GM18499 (cell line): ENCODE measurements around the gene S100A1.
"Not testable (repeated sequence)": the region's sequence is repeated elsewhere in the genome, so short reads cannot be mapped to it uniquely, and the experiment has no call there.

Experiments used
- ATAC-seq: cut with Tn5 transposase; IDR thresholded peaks from one replicate; pipeline ENCODE4 v1.9.1; 2021; ENCODE audit warnings: moderate number of reproducible peaks; ENCODE audit not compliant: insufficient read depth, unreplicated experiment

Gene S100A1

DNA sequence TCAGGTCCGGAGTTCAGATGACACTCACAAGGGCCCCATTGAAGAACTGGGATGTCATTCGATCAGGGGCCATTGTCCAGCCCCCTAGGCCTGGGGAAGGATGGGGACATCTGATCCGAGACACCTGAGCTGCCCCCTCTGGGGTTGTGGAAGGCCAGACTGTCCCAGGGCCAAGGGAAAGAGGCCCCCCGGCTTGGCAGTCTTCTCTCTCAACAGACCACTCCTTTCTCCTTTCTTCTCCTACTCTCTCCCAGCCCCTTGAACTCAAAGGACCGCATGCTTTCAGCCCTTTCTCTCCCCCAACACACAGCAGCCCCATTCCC, 1.1 kb downstream of the S100A1 start:
- ATAC-seq, result no peak

DNA sequence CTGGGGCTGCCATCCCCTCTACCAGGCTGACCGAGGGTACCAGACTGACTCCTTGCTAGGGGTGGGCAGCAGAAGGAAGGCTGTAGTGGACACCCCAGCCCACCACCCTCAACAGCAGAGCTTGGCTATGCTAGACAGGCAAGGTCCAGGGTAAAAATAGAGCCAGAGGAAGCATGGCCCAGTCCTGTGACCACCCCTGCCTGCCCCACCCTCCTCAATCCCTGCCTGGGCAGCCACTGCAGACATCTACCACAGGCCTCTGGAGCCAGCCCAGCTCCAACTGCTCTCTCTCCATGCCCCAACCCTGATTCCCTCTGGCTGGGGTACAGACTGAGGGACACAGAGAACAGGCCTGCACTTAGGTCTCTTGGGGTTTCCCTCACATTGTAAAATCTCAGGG, 1.7 kb downstream of the S100A1 start:
- ATAC-seq, result no peak

DNA sequence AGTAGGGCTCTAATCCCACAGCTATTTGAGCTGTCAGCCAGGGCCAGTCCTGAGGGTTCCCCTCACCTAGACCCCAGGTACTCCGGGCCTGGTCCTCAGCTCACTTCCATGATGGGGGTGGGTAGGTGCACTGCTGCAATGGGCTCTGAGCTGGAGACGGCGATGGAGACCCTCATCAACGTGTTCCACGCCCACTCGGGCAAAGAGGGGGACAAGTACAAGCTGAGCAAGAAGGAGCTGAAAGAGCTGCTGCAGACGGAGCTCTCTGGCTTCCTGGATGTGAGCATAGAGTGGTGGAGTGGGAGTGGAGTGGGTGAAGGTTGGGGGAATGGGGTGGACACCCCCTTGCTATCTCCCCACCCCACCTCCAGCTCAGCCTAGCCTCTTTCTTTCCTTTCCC, 2.1 kb downstream of the S100A1 start:
- ATAC-seq, result no peak

DNA sequence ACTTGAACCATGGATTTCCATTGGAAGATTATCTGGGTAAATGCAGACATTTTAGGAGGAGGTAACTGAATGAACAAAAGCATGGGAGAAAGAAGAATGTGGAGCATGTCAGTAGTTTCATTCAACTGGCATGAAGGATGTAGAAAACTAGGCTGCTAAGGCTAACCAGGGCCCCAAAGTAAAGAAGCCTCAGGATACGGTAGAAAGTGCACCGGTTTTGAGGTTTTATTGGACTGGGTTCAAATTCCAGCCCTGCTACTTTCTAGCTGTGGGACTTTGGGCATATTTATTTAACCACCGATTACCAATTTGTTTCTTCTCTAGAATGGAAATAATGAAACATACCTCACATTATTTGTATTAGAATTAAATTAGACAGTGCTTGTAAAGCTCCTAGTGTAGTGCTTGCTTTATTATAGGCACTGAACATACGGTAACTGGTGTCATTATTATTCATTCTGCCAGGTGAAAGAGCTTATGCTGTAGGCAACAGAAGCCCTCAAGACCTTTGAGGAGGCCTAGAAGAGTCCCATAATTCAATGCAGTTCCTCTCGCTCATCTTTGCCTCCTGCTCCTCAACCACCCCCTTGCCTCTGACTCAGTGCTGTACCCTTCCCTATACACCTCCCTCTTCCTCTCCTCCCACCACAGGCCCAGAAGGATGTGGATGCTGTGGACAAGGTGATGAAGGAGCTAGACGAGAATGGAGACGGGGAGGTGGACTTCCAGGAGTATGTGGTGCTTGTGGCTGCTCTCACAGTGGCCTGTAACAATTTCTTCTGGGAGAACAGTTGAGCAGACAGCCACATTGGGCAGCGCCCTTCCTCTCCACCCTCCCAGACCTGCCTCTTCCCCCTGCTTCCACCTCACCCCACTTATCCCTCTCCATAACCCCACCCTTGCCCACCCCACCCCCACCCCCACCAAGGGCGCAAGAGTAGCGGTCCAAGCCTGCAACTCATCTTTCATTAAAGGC, 3.1 kb downstream of the S100A1 start:
- no peak for ATAC-seq

DNA sequence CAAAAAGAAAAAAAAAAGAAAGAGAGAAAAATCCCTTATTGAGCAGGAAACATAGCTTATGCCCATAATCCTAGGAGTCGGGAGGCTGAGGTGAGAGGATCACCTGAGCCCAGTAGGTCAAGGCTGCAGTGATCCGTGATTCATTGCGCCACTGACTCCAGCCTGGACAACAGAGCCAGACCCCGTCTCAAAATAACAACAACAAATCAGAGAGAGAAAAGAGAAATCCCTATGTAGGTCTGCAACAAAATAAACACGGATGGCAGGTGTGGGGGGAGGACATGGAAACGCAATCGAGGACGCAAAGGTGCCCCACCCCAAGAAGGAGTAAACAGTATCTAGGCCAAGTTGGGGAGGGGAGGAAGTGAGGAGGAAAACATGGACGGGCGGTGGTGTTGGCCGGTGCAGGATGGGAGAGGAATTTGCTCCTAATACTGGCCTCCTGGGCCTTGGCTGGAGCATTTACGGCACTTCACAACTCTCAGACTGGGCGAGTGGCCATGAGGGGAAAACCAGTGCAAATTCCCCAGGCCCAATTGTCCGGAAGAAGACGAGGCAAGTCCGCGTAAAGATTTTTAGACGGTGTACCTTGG, 5.0 kb downstream of the S100A1 start:
- no peak for ATAC-seq

DNA sequence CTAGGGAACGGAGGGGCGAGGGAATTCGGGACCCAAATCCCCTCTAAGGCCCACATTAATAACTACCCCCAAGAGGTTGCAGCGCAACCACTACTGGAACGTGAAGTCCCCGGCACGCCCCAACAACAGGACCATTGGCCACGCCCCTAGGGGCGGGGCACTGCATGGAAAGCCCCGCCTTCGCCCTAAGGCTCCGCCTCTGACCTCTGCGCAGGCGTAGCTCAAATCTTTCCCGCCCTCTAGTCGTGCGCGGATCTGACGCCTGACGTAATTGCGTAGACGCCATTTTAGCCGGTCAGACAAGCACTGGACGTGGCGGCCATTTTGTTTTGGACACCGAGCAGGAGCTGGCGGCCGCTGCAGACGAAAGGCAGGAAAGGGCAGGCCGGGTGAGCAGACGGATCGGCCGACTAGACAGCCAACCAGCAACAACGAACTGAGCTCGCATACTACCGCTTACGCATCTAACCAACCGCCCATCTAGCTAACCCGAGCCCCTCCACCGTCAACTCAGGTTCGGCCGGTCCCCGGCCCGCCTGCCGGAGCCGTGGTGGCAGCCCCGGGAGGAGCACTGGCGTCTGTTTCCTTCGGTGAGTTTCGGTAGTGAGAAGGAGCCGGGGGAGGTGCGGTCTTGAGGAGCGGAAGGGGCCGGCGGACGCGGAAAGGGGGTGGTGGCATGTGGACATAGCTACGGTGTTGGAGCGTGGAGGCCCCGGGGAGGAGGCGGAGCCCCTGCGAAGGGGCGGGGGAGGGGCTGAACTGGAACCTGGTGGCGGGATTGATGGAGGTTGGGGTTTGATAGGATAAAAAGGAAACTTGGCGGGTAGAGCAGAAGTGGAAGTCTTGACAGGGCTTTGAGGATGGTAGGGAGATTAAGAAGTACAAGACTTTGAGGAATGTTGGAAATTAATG, 5.8 kb downstream of the S100A1 start, which contains the start of gene CHTOP:
Gene CHTOP (plus strand): TSS at position 313 of the 912 bp plus-strand sequence. CDS start 2,523 bp downstream, outside the sequence.
- ATAC-seq, result peak; percentile 73

DNA sequence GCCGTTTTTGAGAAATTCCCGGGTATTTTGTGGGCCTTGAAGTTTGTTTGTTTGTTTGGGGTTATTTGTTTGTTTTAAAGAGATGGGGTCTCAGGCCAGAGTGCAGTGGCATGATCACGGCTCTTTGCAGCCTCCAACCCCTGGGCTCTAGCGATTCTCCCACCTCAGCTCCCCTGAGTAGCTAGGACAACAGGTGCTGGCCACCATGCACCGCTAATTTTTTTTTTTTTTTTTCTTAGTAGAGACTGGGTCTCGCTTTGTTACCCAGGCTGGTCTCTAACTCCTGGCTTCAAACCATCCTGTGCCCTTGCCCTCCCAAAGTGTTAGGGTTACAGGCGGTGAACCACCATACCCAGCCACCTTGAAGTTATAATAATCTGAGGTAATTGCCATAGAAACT, 7.6 kb downstream of the S100A1 start:
- ATAC-seq, result no peak

DNA sequence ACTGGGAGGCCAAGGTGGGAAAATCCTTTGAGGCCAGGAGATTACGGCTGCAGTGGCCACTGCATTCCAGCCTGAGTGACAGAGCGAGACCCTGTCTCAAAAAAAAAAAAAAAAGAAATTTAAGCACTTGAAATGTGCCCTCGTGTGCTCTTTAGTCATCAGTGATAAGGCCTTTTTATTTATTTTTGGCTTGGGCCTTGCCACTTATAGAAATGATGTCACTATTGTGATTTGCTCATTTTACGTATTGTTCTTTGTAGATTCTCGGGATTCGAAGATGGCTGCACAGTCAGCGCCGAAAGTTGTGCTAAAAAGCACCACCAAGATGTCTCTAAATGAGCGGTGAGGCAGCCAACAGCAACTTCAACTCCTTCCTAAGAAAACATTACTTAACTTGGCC, 8.1 kb downstream of the S100A1 start:
- no peak for ATAC-seq

DNA sequence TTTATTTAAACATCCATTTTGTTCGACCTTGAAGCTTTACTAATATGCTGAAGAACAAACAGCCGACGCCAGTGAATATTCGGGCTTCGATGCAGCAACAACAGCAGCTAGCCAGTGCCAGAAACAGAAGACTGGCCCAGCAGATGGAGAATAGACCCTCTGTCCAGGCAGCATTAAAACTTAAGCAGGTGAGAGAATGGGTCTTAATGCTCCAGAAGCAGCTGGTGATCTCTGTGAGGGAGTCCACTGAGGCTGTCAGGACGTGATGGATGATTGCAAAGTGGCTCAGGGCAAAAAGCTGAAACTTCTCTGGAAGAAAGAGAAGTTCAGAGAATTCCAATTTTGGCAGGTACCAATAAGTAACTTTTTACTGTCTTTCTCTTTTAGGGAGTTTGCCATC, 10.0 kb downstream of the S100A1 start:
- no peak for ATAC-seq

DNA sequence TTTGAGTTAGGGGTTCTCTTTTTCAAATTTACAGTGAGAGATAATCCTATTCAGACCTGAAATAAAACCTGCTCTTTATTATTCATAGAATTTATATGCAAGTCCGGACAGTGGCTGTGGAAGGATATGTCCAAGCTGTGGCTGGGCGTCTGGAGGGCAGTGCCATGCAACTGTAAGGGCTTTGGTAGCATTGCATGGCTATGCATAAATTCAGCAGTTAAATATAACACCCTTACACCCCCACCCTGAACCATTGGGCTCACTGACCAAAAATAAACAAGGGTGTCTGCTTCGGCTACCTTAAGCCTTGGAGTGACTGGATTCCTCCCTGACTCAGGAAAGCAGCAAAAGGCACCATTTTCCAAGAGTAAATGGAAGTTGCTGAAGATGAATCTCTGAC, 11.0 kb downstream of the S100A1 start:
- ATAC-seq, result no peak

DNA sequence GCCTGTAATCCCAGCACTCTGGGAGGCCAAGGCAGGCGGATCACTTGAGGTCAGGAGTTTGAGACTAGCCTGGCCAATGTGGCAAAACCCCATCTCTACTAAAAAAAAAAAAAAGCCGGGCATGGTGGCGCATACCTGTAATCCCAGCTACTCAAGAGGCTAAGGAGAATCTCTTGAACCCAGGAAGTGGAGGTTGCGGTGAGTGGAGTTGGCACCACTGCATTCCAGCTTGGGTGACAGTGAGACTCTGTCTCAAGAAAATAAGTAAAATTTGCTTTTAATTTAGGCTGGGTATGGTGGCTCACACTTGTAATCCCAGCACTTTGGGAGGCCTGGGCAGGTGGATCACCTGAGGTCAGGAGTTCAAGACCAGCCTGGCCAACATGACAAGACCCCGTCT, 12.0 kb downstream of the S100A1 start:
- not testable (repeated sequence) for ATAC-seq

DNA sequence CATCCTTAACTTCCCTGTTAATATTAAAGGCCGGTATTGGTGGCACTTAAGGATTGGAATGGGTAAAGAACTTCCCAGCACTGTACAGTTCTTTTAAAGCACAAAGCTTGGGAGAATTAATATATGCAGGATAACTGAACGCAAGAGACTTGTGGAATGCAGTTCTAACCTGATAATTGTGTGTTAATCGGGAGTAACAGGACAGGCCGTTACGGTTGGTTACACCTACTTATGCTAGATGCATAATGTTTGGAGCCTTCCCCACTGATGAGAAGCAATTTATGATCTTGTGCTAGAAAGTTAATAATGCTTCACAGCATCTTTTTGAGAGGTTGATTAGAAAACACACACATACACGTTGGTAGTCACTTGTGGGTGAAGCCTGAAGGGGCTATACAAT, 12.6 kb downstream of the S100A1 start:
- ATAC-seq, result no peak

DNA sequence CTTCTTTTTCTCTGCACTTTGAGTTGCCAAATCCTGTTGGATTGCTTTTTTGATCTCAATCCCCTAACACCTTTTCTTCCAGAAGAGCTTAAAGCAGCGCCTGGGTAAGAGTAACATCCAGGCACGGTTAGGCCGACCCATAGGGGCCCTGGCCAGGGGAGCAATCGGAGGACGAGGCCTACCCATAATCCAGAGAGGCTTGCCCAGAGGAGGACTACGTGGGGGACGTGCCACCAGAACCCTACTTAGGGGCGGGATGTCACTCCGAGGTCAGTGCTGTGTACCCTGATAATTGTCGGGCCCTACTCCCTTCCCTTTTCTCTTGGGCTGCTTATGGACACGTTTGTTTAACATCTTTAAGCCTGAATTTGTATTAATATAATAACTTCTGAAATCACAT, 13.9 kb downstream of the S100A1 start:
- ATAC-seq, result no peak

DNA sequence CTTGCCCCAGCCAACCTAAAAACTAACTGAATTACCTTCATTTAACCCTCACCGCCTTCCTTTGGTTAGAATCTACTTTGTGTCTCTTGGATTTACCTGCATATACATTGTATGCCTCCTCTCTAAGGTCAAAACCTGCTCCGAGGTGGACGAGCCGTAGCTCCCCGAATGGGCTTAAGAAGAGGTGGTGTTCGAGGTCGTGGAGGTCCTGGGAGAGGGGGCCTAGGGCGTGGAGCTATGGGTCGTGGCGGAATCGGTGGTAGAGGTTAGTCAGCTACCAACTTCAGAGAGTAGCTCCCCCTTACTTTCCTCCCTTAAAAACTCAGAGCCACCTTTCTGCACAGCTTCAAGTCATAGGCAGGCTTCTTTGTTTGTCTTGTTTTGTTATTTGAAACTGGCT, 14.9 kb downstream of the S100A1 start:
- ATAC-seq, result no peak

DNA sequence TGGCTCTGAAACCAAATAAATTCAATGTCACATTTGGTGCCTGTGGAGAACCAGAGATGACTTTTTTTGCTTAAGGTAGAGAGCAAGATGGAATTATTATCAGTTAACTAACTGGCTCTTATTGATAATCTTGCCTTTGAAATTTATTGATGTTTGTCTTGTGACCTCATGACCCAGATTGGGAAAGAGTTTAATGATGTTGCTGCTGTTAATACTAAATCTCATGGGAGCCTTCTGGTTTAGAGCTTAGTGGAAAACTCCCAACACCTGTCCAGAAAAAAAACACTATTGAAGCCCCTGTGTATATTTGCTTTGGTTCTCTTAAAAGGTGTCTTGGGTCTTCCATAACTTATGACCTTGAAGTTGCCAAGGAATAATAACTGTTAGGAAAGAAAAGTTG, 15.6 kb downstream of the S100A1 start:
- ATAC-seq, result no peak

DNA sequence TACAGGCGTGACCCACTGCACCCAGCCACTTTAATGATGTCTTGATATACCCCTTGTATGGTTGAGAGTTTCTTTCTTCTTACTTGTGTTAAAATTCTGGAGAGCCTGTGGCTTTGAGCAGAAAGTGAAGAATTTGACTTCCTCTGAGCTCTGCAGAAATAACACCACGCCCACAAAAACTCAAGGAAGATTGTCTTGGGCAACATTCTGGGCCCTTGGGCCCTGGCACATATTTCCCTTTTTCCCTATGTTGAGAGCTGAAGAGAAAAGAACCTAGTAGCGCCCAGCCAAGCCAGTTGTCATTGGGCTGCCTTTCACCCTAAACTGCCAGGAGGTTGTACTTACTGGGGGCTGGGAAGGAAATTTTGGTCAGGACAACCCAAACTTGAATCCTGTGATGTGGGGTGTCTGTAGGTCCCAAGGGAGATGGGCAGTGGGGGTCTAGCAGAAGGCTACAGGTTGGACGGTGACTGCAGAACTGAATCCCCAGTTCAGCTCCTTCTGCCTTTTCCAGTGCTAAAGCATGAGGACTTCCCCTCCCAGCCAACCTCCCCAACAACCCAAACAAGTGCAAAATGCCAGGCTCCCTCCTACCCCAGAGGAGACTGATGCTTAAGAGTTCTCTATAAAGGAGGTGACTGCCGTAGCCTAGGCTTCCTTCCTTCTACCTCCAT, 18.6 kb downstream of the S100A1 start:
- ATAC-seq, result no peak

DNA sequence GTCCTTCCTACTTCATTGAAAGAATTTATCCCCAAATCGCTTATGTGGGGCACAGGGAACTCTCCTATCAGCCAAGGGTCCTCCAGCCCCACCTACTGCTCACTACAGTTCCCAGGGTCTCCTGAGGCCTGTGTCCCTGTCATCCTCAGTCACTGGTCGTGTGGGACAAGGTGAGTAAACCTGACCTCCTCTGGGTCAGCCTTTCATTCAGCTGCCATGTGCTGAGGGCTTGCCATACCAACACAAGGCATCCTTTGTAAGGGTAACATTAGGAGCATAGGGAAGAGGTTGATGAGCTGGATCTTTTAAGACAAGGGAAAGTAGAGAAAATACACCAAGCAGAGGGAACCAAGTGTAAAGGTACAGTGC, 19.1 kb downstream of the S100A1 start:
- no peak for ATAC-seq

DNA sequence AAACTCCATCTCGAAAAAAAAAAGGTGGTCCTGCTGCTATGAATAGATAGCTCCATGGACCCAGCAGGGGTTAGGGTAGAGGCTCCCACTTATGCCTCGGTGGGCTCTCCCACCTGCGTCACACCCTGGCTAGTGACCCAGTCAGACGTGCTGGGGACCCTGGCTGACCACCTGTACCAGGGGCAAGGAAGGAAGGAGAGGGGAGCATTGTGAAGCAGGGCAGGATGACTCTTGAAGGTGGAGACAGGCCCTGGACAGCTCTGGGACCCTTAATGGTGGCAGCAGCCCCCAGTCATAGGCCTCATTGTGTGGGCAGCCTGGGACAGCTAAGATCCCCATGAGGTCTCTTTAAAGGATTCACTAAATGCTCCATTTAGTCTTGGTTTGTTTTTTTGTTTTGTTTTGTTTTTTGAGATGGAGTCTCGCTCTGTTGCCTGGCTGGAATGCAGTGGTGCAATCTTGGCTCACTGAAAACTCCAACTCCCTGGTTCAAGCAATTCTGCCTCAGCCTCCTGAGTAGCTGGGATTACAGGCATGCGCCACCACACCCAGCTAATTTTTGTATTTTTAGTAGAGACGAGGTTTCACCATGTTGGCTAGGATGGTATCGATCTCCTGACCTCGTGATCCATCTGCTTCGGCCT, 19.9 kb downstream of the S100A1 start:
- ATAC-seq, result no peak

DNA sequence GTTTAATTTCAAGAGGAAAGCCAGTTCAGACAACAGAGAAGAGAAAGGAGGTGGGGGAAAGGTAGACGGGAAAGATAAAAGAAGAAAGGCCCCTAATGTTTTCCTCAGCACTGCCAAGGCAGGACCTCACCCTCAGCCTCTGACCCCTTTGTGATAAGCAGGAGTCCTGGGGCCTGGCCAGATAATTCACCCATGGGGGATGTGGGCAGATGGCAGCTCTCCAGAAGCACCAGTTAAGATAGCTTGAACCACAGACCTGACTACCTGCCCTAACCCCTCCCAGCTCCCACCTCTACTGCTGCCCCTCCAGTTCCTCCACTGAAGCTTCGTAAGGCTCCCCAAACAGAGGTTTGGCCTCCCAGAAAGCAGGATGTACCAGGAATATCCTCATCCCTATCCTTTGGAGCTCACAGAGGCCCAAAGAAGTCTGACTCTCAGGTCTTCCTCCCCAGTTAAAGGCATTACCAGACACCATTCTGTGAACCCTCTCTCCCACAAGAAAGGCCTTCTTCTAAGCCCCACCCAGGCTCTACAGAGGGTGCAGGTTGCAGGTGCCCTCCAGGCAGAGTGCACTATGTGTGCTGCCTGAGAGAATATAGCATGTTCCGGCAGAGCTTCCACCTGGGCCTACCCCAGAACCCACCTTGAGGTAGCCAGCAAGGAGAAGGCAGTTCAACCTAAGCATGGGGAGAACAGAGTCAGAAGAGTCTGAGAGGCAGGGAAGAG, 21.1 kb downstream of the S100A1 start:
- ATAC-seq, result no peak
